Suprapubic skin (tissue), 4 donors: ENCODE measurements around the gene DIP2C. TPM values are rescaled to one million over a fixed set of nuclear protein-coding genes. Genes with fewer than 3 reads are reported as not detected.

ENCODE experiments used
- DNase-seq, 2 donors: peaks; one replicate each; pipeline ENCODE4 v3.0.0-alpha.2; 2019; ENCODE audit warnings: low spot score in 2 of 2
- H3K27ac ChIP-seq: fragments of 200-600 bp; sonication (generic); one replicate; pipeline ENCODE4 v1.5.1; 2019
- H3K27me3 ChIP-seq: fragments of 200-600 bp; sonication (generic); one replicate; pipeline ENCODE4 v1.5.1; 2019
- H3K36me3 ChIP-seq: fragments of 200-600 bp; sonication (generic); one replicate; pipeline ENCODE4 v1.5.1; 2019
- H3K4me1 ChIP-seq: fragments of 200-600 bp; sonication (generic); one replicate; pipeline ENCODE4 v1.5.1; 2019
- H3K4me3 ChIP-seq: fragments of 200-600 bp; sonication (generic); one replicate; pipeline ENCODE4 v1.5.1; 2019; ENCODE audit warnings: mild to moderate bottlenecking
- H3K9me3 ChIP-seq: fragments of 200-600 bp; sonication (generic); one replicate; pipeline ENCODE4 v1.5.1; 2019
- EP300 ChIP-seq: sonication (generic); formaldehyde crosslinking; IDR thresholded peaks from one replicate; pipeline ENCODE4 v1.6.1; 2017; ENCODE audit warnings: antibody characterized with exemption
- POLR2A ChIP-seq, 2 donors: fragments of 450-650 bp; IDR thresholded peaks; one replicate each; pipeline ENCODE4 v1.6.1; 2017; ENCODE audit warnings: antibody characterized with exemption in 2 of 2, mild to moderate bottlenecking in 2 of 2, moderate library complexity in 2 of 2
- POLR2AphosphoS5 ChIP-seq, 3 donors: sonication (generic); formaldehyde crosslinking; IDR thresholded peaks; one replicate each; pipeline ENCODE4 v1.6.1; 2017; ENCODE audit warnings: antibody characterized with exemption in 3 of 3
- WGBS: methylation state at CpG from one replicate; pipeline ENCODE4 v1.1.5; 2018; 5-methylcytosine and 5-hydroxymethylcytosine counted together
- total RNA-seq, 4 donors: library from RNA; depleted of rRNA; stranded (reverse); fragments of >200 nt; gene quantifications; one replicate each; pipeline ENCODE4 v1.1.0, GENCODE V29; 2016
- TF ChIP-seq, protein P1 (sequence below), 2 donors: fragments of 200-600 bp in 1 of 2; fragments of 450-650 bp in 1 of 2; sonication (generic) in 1 of 2; IDR thresholded peaks; one replicate each; pipeline ENCODE4 v1.5.1; 2016 to 2019; ENCODE audit warnings: antibody characterized with exemption in 2 of 2, mild to moderate bottlenecking in 1 of 2, moderate library complexity in 1 of 2

The DIP2C gene
- total RNA-seq, 4 donors from 2014 or later = 6.7 to 23.3 (median 14.7) TPM

DNA sequence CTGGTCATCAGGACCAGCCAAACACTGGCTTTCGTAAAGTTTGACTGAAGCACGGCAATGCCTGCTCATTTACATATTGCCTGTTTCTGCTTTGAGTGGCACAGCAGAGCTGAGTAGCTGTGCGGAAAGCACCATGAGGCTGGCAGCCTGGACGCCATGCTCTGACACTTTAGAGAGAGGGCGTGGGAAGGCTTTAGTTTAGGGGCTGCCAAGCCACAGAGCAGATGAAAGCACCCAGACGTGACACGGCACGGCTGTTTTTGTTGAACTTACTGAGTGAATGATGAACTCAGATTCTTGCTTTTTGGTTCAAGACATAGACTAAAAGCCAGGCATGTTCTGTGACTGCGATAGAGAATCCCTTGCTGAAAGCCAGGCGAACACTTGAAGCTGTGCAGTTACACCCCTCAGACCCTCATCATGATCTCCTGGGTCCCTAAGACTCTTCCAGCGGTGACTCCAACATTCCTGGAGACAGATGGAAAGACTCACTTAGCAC, 372.1 kb downstream of the DIP2C start:
- Histone ChIP-seq H3K27ac (no peak overlapping the region), H3K36me3 (peaks cover 8% of the 10 kb centered on the region), H3K9me3 (no peaks in the 10 kb centered on the region), H3K4me1 (no peaks in the 10 kb centered on the region), H3K27me3 (no peaks in the 10 kb centered on the region), H3K4me3 (no peak overlapping the region)
- 78% methylated on average over 11 of the region's 11 CpGs for WGBS
- no peak for TF ChIP-seq EP300
- TF ChIP-seq POLR2AphosphoS5 (IDR thresholded peaks at IDR 0.05) = no peak
- TF ChIP-seq, protein P1, sequence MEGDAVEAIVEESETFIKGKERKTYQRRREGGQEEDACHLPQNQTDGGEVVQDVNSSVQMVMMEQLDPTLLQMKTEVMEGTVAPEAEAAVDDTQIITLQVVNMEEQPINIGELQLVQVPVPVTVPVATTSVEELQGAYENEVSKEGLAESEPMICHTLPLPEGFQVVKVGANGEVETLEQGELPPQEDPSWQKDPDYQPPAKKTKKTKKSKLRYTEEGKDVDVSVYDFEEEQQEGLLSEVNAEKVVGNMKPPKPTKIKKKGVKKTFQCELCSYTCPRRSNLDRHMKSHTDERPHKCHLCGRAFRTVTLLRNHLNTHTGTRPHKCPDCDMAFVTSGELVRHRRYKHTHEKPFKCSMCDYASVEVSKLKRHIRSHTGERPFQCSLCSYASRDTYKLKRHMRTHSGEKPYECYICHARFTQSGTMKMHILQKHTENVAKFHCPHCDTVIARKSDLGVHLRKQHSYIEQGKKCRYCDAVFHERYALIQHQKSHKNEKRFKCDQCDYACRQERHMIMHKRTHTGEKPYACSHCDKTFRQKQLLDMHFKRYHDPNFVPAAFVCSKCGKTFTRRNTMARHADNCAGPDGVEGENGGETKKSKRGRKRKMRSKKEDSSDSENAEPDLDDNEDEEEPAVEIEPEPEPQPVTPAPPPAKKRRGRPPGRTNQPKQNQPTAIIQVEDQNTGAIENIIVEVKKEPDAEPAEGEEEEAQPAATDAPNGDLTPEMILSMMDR (IDR thresholded peaks at IDR 0.05) = no peak
- TF ChIP-seq POLR2A (IDR thresholded peaks at IDR 0.05) = no peak
- no peak for DNase-seq

DNA sequence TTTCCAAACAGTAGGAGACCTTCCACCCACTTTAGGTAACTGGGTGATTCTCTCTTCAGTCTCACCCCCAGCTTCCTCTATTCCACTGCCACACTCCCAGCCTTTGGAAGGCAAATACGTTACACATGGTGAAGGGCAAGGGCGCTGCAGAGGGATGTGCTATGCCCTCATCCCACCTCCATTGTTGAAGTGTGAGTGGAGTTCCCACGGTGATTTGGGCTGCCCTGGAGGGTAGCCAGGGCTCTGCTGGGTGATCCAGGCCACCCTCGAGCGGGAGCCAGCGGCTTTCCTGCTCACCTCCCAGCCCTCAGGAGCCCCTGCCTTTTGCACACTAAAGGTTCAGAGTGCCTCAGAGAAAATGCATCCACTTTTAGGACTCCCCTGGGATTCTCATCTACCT, 373.1 kb downstream of the DIP2C start:
- 95% methylated on average over 4 of the region's 6 CpGs for WGBS
- no peak overlapping the region for H3K4me3 ChIP-seq
- no peaks in the 10 kb centered on the region for H3K27me3 ChIP-seq
- H3K36me3 ChIP-seq = peaks cover 11% of the 10 kb centered on the region
- no peaks in the 10 kb centered on the region for H3K4me1 ChIP-seq
- H3K27ac ChIP-seq = no peak overlapping the region
- TF ChIP-seq POLR2AphosphoS5 (IDR thresholded peaks at IDR 0.05) (no peak), POLR2A (IDR thresholded peaks at IDR 0.05) (no peak), EP300 (no peak)
- TF ChIP-seq, protein P1 (IDR thresholded peaks at IDR 0.05) = no peak
- H3K9me3 ChIP-seq = no peaks in the 10 kb centered on the region
- DNase-seq = no peak

DNA sequence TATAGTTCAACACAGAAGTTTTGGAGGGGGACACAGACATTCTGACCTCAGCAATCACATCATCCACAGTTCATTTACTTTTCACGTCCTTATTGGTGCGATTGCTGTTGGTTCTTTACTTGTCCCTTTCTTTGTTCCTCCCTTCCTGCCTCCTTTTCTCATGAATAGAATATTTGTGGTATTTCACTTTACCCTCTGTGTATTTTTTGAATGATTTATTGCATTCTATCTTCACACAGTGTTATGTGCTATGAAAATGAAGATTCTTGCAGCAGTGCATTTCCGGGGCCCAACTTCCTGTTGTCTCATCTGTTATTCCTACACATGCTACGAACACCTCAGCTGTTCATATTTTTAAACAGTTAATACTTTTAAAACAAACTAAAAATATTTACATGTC, 374.6 kb downstream of the DIP2C start:
- H3K36me3 ChIP-seq = peaks cover 13% of the 10 kb centered on the region
- no peaks in the 10 kb centered on the region for H3K9me3 ChIP-seq
- no peak for DNase-seq
- 94% methylated on average over 4 of the region's 4 CpGs for WGBS
- TF ChIP-seq POLR2AphosphoS5 (IDR thresholded peaks at IDR 0.05) = no peak
- TF ChIP-seq, protein P1 (IDR thresholded peaks at IDR 0.05) = no peak
- no peak for TF ChIP-seq POLR2A (IDR thresholded peaks at IDR 0.05)
- TF ChIP-seq EP300 = no peak
- no peak overlapping the region for H3K4me3 ChIP-seq
- no peak overlapping the region for H3K27ac ChIP-seq
- H3K4me1 ChIP-seq = no peaks in the 10 kb centered on the region
- no peaks in the 10 kb centered on the region for H3K27me3 ChIP-seq

DNA sequence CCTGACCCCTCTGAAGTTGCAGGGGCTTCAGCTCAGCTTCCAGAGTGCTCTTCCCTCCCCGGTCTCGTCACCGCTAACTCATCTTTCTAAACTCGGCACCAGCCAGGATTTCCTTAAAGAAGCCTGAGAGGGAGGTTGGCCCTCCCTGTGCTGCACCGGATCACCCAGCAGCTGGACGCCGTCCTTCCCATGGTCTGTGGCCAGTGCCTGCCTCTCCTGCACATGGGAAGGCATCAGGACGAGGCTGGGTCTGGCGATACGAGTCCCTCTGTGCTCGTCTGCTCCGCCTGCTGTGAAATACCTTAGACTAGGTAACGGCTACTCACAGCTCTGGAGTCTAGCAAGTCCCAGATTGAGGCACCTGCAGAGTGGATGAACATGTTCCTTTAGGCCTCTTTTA, 375.1 kb downstream of the DIP2C start:
- peaks cover 17% of the 10 kb centered on the region for H3K36me3 ChIP-seq
- DNase-seq = no peak

DNA sequence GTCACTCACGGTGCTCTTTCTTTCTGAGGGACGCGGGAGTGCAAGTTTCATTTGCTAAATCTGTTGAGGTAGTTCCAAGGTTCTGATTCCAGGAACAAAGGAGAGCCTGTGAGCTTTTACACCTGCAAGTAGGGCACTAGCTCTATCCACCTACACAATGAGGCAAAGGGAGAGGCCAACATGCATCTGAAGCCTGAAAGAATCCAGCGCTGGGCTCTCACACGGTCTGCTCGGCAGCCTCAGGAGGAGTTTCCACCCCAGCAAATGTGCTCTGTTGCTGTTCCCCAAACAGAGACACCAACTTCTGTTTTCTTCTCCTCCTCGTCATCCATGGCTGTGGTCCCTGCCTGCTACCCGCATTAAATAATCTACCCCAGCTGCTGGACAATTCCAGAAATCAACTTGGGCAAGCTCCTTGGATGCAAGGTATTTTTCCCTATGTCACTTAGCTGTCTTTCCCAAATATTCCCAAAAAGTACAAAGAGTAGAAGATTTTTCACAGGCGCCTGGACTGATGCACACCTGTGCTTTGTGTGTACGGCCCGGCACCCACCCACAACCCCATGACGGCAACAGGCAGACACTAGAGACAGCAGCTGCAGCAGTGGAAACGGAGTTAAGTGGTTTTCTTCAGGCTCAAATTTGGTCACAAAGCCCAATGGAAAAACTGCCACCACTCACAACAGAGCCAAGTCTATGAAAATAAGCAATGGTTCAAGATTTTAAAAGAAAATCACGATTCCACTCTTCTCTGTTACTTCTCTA, 377.4 kb downstream of the DIP2C start:
- Histone ChIP-seq H3K36me3 (peaks cover 22% of the 10 kb centered on the region), H3K4me3 (no peak overlapping the region), H3K27ac (no peak overlapping the region), H3K9me3 (no peaks in the 10 kb centered on the region), H3K4me1 (no peaks in the 10 kb centered on the region), H3K27me3 (no peaks in the 10 kb centered on the region)
- WGBS = 88% methylated on average over 14 of the region's 14 CpGs
- TF ChIP-seq POLR2AphosphoS5 (IDR thresholded peaks at IDR 0.05) = no peak
- no peak for TF ChIP-seq EP300
- TF ChIP-seq, protein P1 (IDR thresholded peaks at IDR 0.05) = no peak
- no peak for TF ChIP-seq POLR2A (IDR thresholded peaks at IDR 0.05)
- no peak for DNase-seq

More for the DNA sequence above, 375.1 kb downstream of the DIP2C start:
- no peaks in the 10 kb centered on the region for H3K9me3 ChIP-seq
- WGBS = 90% methylated on average over 13 of the region's 13 CpGs
- H3K4me3 ChIP-seq = no peak overlapping the region
- no peaks in the 10 kb centered on the region for H3K27me3 ChIP-seq
- TF ChIP-seq POLR2AphosphoS5 (IDR thresholded peaks at IDR 0.05) = no peak
- no peak for TF ChIP-seq POLR2A (IDR thresholded peaks at IDR 0.05)
- no peak for TF ChIP-seq EP300
- TF ChIP-seq, protein P1 (IDR thresholded peaks at IDR 0.05) = no peak
- no peaks in the 10 kb centered on the region for H3K4me1 ChIP-seq
- H3K27ac ChIP-seq = no peak overlapping the region
